Astrocyte (in vitro differentiated cells and primary cell): ENCODE data around the gene IKZF2. TPM values are rescaled to one million over a fixed set of nuclear protein-coding genes. Genes with fewer than 3 reads are reported as not detected.

Source experiments
- DNase-seq: peaks from one replicate; pipeline ENCODE4 v3.0.0-alpha.2; 2010; ENCODE audit warnings: low read depth
- FAIRE-seq: peaks from 2 replicates; lab custom pipeline; 2011; peaks lifted over from hg19 to GRCh38; lab: Jason Lieb, UNC
- H2AFZ ChIP-seq: 2 replicates; pipeline ENCODE4 v1.6.0; 2012; ENCODE audit warnings: low read depth, low read length, inconsistent platforms
- H3K27ac ChIP-seq: 2 replicates; pipeline ENCODE4 v1.5.1; 2011; ENCODE audit warnings: low read depth, low read length, inconsistent platforms
- H3K27me3 ChIP-seq: 2 replicates; pipeline ENCODE4 v1.6.0; 2011; ENCODE audit warnings: low read length, inconsistent platforms; ENCODE audit not compliant: insufficient read depth
- H3K36me3 ChIP-seq: 2 replicates; pipeline ENCODE4 v1.5.1; 2011; ENCODE audit warnings: low read length, inconsistent platforms; ENCODE audit not compliant: insufficient read depth
- H3K4me1 ChIP-seq: 2 replicates; pipeline ENCODE4 v1.5.1; 2011; ENCODE audit warnings: low read length, inconsistent platforms; ENCODE audit not compliant: insufficient read depth
- H3K4me2 ChIP-seq: 2 replicates; pipeline ENCODE4 v1.6.0; 2012; ENCODE audit warnings: low read length, inconsistent platforms
- H3K4me3 ChIP-seq: 2 replicates; pipeline ENCODE4 v1.5.1; 2011; ENCODE audit warnings: low read depth, mild to moderate bottlenecking, low read length, inconsistent platforms; ENCODE audit not compliant: insufficient read depth
- H3K79me2 ChIP-seq: 2 replicates; pipeline ENCODE4 v1.6.0; 2012; ENCODE audit warnings: mild to moderate bottlenecking, low read length, inconsistent platforms; ENCODE audit not compliant: insufficient read depth
- H3K9ac ChIP-seq: 2 replicates; pipeline ENCODE4 v1.6.0; 2012; ENCODE audit warnings: mild to moderate bottlenecking, low read length, inconsistent platforms
- H3K9me3 ChIP-seq: 2 replicates; pipeline ENCODE4 v1.5.1; 2012; ENCODE audit warnings: low read depth, mild to moderate bottlenecking, low read length, inconsistent platforms; ENCODE audit not compliant: insufficient read depth
- H4K20me1 ChIP-seq: 2 replicates; pipeline ENCODE4 v1.6.0; 2012; ENCODE audit warnings: low read length, inconsistent platforms; ENCODE audit not compliant: insufficient read depth
- H3K27ac Mint-ChIP-seq: one replicate; pipeline ENCODE4 v1.8.0; 2021; ENCODE audit warnings: mild to moderate bottlenecking, mixed read lengths; ENCODE audit not compliant: unreplicated experiment
- H3K27me3 Mint-ChIP-seq: one replicate; pipeline ENCODE4 v1.8.0; 2021; ENCODE audit warnings: low read depth, mixed read lengths; ENCODE audit not compliant: unreplicated experiment
- H3K36me3 Mint-ChIP-seq: one replicate; pipeline ENCODE4 v1.8.0; 2021; ENCODE audit warnings: low read depth, mixed read lengths; ENCODE audit not compliant: unreplicated experiment
- H3K4me1 Mint-ChIP-seq: one replicate; pipeline ENCODE4 v1.8.0; 2021; ENCODE audit warnings: low read depth, mixed read lengths; ENCODE audit not compliant: unreplicated experiment
- H3K4me3 Mint-ChIP-seq: one replicate; pipeline ENCODE4 v1.8.0; 2021; ENCODE audit warnings: mild to moderate bottlenecking, moderate library complexity, mixed read lengths; ENCODE audit not compliant: unreplicated experiment
- H3K9me3 Mint-ChIP-seq: one replicate; pipeline ENCODE4 v1.8.0; 2021; ENCODE audit warnings: mild to moderate bottlenecking, mixed read lengths; ENCODE audit not compliant: unreplicated experiment
- CTCF ChIP-seq: IDR thresholded peaks from 2 replicates; pipeline ENCODE4 v1.5.1; 2011; ENCODE audit warnings: low read depth, mild to moderate bottlenecking, inconsistent platforms, low read length, moderate library complexity; ENCODE audit not compliant: insufficient read depth
- EZH2 ChIP-seq: IDR thresholded peaks from 2 replicates; pipeline ENCODE4 v1.6.1; 2012; ENCODE audit warnings: mild to moderate bottlenecking, low read length, inconsistent platforms; ENCODE audit not compliant: insufficient read depth
- total RNA-seq: library from RNA; stranded (reverse); gene quantifications from 2 replicates; pipeline ENCODE4 v1.2.1, GENCODE V29; 2021

The IKZF2 gene
- total RNA-seq, 1 donor from 2014 or later = 15.5 TPM

GRCh38 chr2:213152065-213152794 lies 818 bp upstream of the IKZF2 start:
- no peaks in the 10 kb centered on the region for H3K36me3 ChIP-seq
- H3K4me2 ChIP-seq = peak overlapping the region; percentile 88
- peak overlapping the region; percentile 93 for H2AFZ ChIP-seq
- Mint-ChIP-seq H3K4me3 (peak overlapping the region; percentile 91), H3K9me3 (no peaks in the 10 kb centered on the region), H3K36me3 (no peaks in the 10 kb centered on the region), H3K27me3 (no peaks in the 10 kb centered on the region), H3K27ac (peak overlapping the region; percentile 92), H3K4me1 (peaks cover 15% of the 10 kb centered on the region)
- H3K27me3 ChIP-seq = no peaks in the 10 kb centered on the region
- FAIRE-seq (no peak), DNase-seq (peak; percentile 69)
- H4K20me1 ChIP-seq = no peaks in the 10 kb centered on the region
- TF ChIP-seq CTCF (no peak), EZH2 (no peak)
- no peaks in the 10 kb centered on the region for H3K4me1 ChIP-seq
- peak overlapping the region; percentile 91 for H3K9ac ChIP-seq
- no peaks in the 10 kb centered on the region for H3K79me2 ChIP-seq
- H3K27ac ChIP-seq = peak overlapping the region; percentile 81
- H3K4me3 ChIP-seq = peak overlapping the region; percentile 71
- H3K9me3 ChIP-seq = no peaks in the 10 kb centered on the region

GRCh38 chr2:213150315-213151097 lies 906 bp downstream of the IKZF2 start:
- Mint-ChIP-seq H3K4me3 (peak overlapping the region; percentile 93), H3K4me1 (peaks cover 17% of the 10 kb centered on the region), H3K27ac (peak overlapping the region; percentile 87), H3K27me3 (no peaks in the 10 kb centered on the region), H3K9me3 (no peaks in the 10 kb centered on the region), H3K36me3 (no peaks in the 10 kb centered on the region)
- peak overlapping the region; percentile 87 for H3K9ac ChIP-seq
- H3K27ac ChIP-seq = peak overlapping the region; percentile 11
- no peaks in the 10 kb centered on the region for H3K27me3 ChIP-seq
- no peaks in the 10 kb centered on the region for H3K4me1 ChIP-seq
- no peaks in the 10 kb centered on the region for H3K36me3 ChIP-seq
- H3K9me3 ChIP-seq = no peaks in the 10 kb centered on the region
- TF ChIP-seq EZH2 = no peak
- TF ChIP-seq CTCF = no peak
- no peaks in the 10 kb centered on the region for H4K20me1 ChIP-seq
- H3K79me2 ChIP-seq = no peaks in the 10 kb centered on the region
- H2AFZ ChIP-seq = peak overlapping the region; percentile 54
- H3K4me3 ChIP-seq = peak overlapping the region; percentile 98
- peak overlapping the region; percentile 94 for H3K4me2 ChIP-seq
- FAIRE-seq = no peak
- peak; percentile 18 for DNase-seq
